Lung (tissue), 12 donors: ENCODE measurements around the gene RRP15. TPM values are rescaled to one million over a fixed set of nuclear protein-coding genes. Genes with fewer than 3 reads are reported as not detected.

ENCODE experiments used
- ATAC-seq: fragments of 200-7000 bp; cut with Tn5 transposase; one replicate; pipeline ENCODE4 v1.9.1; 2020; ENCODE audit warnings: moderate number of reproducible peaks; ENCODE audit not compliant: insufficient read depth, low FRiP score
- DNase-seq, 3 donors: peaks; one replicate each; pipeline ENCODE4 v3.0.0-alpha.2; 2013 to 2017
- H3K27ac ChIP-seq, 2 donors: one replicate each; pipeline ENCODE4 v1.5.1; 2013; ENCODE audit warnings: mild to moderate bottlenecking in 2 of 2, moderate library complexity in 2 of 2, control low read depth in 1 of 2, inconsistent platforms in 1 of 2, low read depth in 1 of 2, low read length in 1 of 2
- H3K27me3 ChIP-seq, 3 donors: one replicate each; pipeline ENCODE4 v1.5.1; 2013; ENCODE audit warnings: low read length in 2 of 3; ENCODE audit not compliant: control insufficient read depth in 3 of 3, insufficient read depth in 3 of 3
- H3K36me3 ChIP-seq, 4 donors: one replicate each; pipeline ENCODE4 v1.5.1; 2013; ENCODE audit warnings: low read length in 4 of 4, mild to moderate bottlenecking in 1 of 4, moderate library complexity in 1 of 4; ENCODE audit not compliant: control insufficient read depth in 4 of 4, insufficient read depth in 4 of 4
- H3K4me1 ChIP-seq, 5 donors: one replicate each; pipeline ENCODE4 v1.5.1; 2013; ENCODE audit warnings: low read length in 5 of 5, mild to moderate bottlenecking in 2 of 5, moderate library complexity in 1 of 5; ENCODE audit not compliant: control insufficient read depth in 5 of 5, insufficient read depth in 5 of 5
- H3K4me3 ChIP-seq: one replicate; pipeline ENCODE4 v1.5.1; 2013; ENCODE audit warnings: mild to moderate bottlenecking, control low read depth, moderate library complexity
- H3K9ac ChIP-seq, 2 donors: one replicate each; pipeline ENCODE4 v1.5.1; 2013; ENCODE audit warnings: low read length in 2 of 2, control low read depth in 1 of 2; ENCODE audit not compliant: insufficient read depth in 1 of 2
- H3K9me3 ChIP-seq, 4 donors: one replicate each; pipeline ENCODE4 v1.5.1; 2013; ENCODE audit warnings: low read length in 3 of 4, mild to moderate bottlenecking in 1 of 4, moderate library complexity in 1 of 4; ENCODE audit not compliant: control insufficient read depth in 4 of 4, insufficient read depth in 3 of 4
- CTCF ChIP-seq: IDR thresholded peaks from 2 replicates; pipeline ENCODE4 v1.5.1; 2012; ENCODE audit warnings: mild to moderate bottlenecking; ENCODE audit errors: control extremely low read depth, extremely low read depth
- WGBS, 2 donors: extraction: QIAGEN DNeasy Blood & Tissue Kit; methylation state at CpG; one replicate each; pipeline ENCODE4 v1.1.7; 2013; 5-methylcytosine and 5-hydroxymethylcytosine counted together
- polyA plus RNA-seq, 2 donors: library from polyadenylated mRNA; stranded (reverse); fragments of 200-250 nt; gene quantifications; one replicate each; pipeline ENCODE4 v1.2.1, GENCODE V29; 2013
- total RNA-seq, 2 donors: library from RNA; depleted of rRNA in 1 of 2; stranded (reverse); fragments of >200 nt in 1 of 2; gene quantifications; one replicate each; pipeline ENCODE4 v1.2.1, GENCODE V29; 2014 to 2021
- donor health status: control.
- donor health status: control.
- donor health status: Bipolar disorder and iron deficiency.
- donor health status: healthy.
- donor health status: DM: yes; HTN: yes; CAD: no.

The RRP15 gene
- total and polyA plus RNA-seq, 4 donors, result 3.5 to 17.1 (median 8.2) TPM

GRCh38 chr1:218382261-218382660, 97.2 kb downstream of the RRP15 start:
- WGBS, 2 donors, result 95 to 98% methylated on average over 4 of the region's 4 CpGs
- no peaks in the 10 kb centered on the region for H3K36me3 ChIP-seq

GRCh38 chr1:218383051-218383450, 98.0 kb downstream of the RRP15 start:
- H3K9ac ChIP-seq, result no peak overlapping the region
- TF ChIP-seq CTCF, result no peak

More at GRCh38 chr1:218382261-218382660, 97.2 kb downstream of the RRP15 start:
- TF ChIP-seq CTCF, result no peak
- no peak overlapping the region for H3K27ac ChIP-seq
- no peak for DNase-seq
- no peaks in the 10 kb centered on the region for H3K9me3 ChIP-seq
- peaks cover 2 to 30% (median 10%) of the 10 kb centered on the region in 5 donors for H3K4me1 ChIP-seq
- ATAC-seq, result no peak
- H3K4me3 ChIP-seq, result no peak overlapping the region
- no peaks in the 10 kb centered on the region for H3K27me3 ChIP-seq
- no peak overlapping the region for H3K9ac ChIP-seq

GRCh38 chr1:218383681-218384080, 98.6 kb downstream of the RRP15 start:
- TF ChIP-seq CTCF, result no peak
- 60 to 67% methylated on average over 8 of the region's 8 CpGs for WGBS, 2 donors
- peaks cover 2 to 34% (median 13%) of the 10 kb centered on the region in 5 donors for H3K4me1 ChIP-seq
- DNase-seq, result no peak
- H3K36me3 ChIP-seq, result no peaks in the 10 kb centered on the region
- no peaks in the 10 kb centered on the region for H3K9me3 ChIP-seq
- H3K4me3 ChIP-seq, result no peak overlapping the region
- no peak overlapping the region for H3K9ac ChIP-seq
- ATAC-seq, result no peak
- H3K27ac ChIP-seq, result no peak overlapping the region
- H3K27me3 ChIP-seq, result no peaks in the 10 kb centered on the region

More at GRCh38 chr1:218383051-218383450, 98.0 kb downstream of the RRP15 start:
- DNase-seq (no peak), ATAC-seq (no peak)
- H3K4me3 ChIP-seq, result no peak overlapping the region
- no peaks in the 10 kb centered on the region for H3K36me3 ChIP-seq
- H3K27me3 ChIP-seq, result no peaks in the 10 kb centered on the region
- no peaks in the 10 kb centered on the region for H3K9me3 ChIP-seq
- 70 to 79% methylated on average over 2 of the region's 2 CpGs for whole genome bisulfite sequencing, 2 donors
- no peak overlapping the region for H3K27ac ChIP-seq
- H3K4me1 ChIP-seq, result peaks cover 2 to 30% (median 10%) of the 10 kb centered on the region in 5 donors

- WGBS, 2 donors, result 65 to 83% methylated on average over 6 of the region's 6 CpGs
- H3K4me1 ChIP-seq, result peaks cover 2 to 42% (median 21%) of the 10 kb centered on the region in 5 donors
- H3K27me3 ChIP-seq, result no peaks in the 10 kb centered on the region
- H3K27ac ChIP-seq, result no peak overlapping the region
- no peak for ATAC-seq
- H3K9me3 ChIP-seq, result no peaks in the 10 kb centered on the region
- no peaks in the 10 kb centered on the region for H3K36me3 ChIP-seq
- no peak overlapping the region for H3K9ac ChIP-seq
- TF ChIP-seq CTCF, result no peak
- no peak overlapping the region for H3K4me3 ChIP-seq
- no peak for DNase-seq
Measured at GRCh38 chr1:218384581-218384993, 99.5 kb downstream of the RRP15 start.
